IMR-90 (cell line): ENCODE measurements around the gene KRT76. TPM values are rescaled to one million over a fixed set of nuclear protein-coding genes. Genes with fewer than 3 reads are reported as not detected.

Experiments
- ATAC-seq: fragments of 200-7000 bp; cut with Tn5 transposase; 2 replicates; pipeline ENCODE4 v1.9.1; 2020; ENCODE audit warnings: low read depth, mild to moderate bottlenecking, moderate library complexity
- BruUV-seq: library from RNA; stranded (reverse); fragments of 400-500 nt; replicated peaks from 2 replicates; lab custom pipeline; 2021; lab: Mats Ljungman, UMichigan
- CTCF ChIA-PET: fragments of 300-600 bp; formaldehyde crosslinking; extraction: SDS; loops from one replicate; lab custom pipeline; 2021; ENCODE audit warnings: antibody characterized with exemption; lab: Yijun Ruan, JAX
- POLR2A ChIA-PET: fragments of 300-600 bp; sonication (Branson Sonifier 250); formaldehyde crosslinking; loops from one replicate; lab custom pipeline; 2022; ENCODE audit warnings: antibody characterized with exemption; ENCODE audit not compliant: unreplicated experiment; lab: Charles Lee
- DNase-seq: peaks from one replicate; pipeline ENCODE4 v3.0.0; 2013
- H2AFZ ChIP-seq: replicated peaks from 2 replicates; pipeline ENCODE3; 2013; ENCODE audit warnings: low read length, mild to moderate bottlenecking; ENCODE audit not compliant: poor library complexity
- H2AK5ac ChIP-seq: 2 replicates; pipeline ENCODE4 v1.6.1; 2013; ENCODE audit warnings: low read depth, low read length, inconsistent platforms
- H2AK9ac ChIP-seq: replicated peaks from 2 replicates; pipeline ENCODE3; 2013; ENCODE audit warnings: mild to moderate bottlenecking, low read depth, low read length, moderate library complexity; ENCODE audit not compliant: poor library complexity
- H2BK120ac ChIP-seq: 2 replicates; pipeline ENCODE4 v1.6.1; 2013; ENCODE audit warnings: low read depth, low read length, inconsistent platforms
- H2BK15ac ChIP-seq: 3 replicates; pipeline ENCODE4 v1.6.1; 2013; ENCODE audit warnings: low read depth, low read length, inconsistent platforms
- H2BK20ac ChIP-seq: 2 replicates; pipeline ENCODE4 v1.6.1; 2013; ENCODE audit warnings: low read depth, mild to moderate bottlenecking, inconsistent platforms, low read length, moderate library complexity
- H2BK5ac ChIP-seq: 2 replicates; pipeline ENCODE4 v1.6.1; 2013; ENCODE audit warnings: mild to moderate bottlenecking, low read depth, low read length, inconsistent platforms; ENCODE audit not compliant: poor library complexity, severe bottlenecking
- H3K14ac ChIP-seq: replicated peaks from 2 replicates; pipeline ENCODE4 v1.6.1; 2013; ENCODE audit warnings: low read depth, low read length, inconsistent platforms
- H3K18ac ChIP-seq: 2 replicates; pipeline ENCODE4 v1.6.1; 2013; ENCODE audit warnings: low read depth, low read length, control low read depth
- H3K23ac ChIP-seq: 2 replicates; pipeline ENCODE4 v1.6.1; 2013; ENCODE audit warnings: low read depth, low read length, inconsistent platforms
- H3K27ac ChIP-seq: 2 replicates; pipeline ENCODE4 v1.5.1; 2013; ENCODE audit warnings: mild to moderate bottlenecking, control low read depth, low read length; ENCODE audit not compliant: insufficient read depth
- H3K27me3 ChIP-seq: 2 replicates; pipeline ENCODE4 v1.6.1; 2013; ENCODE audit warnings: low read length; ENCODE audit not compliant: control insufficient read depth, insufficient read depth
- H3K36me3 ChIP-seq: 2 replicates; pipeline ENCODE4 v1.6.1; 2013; ENCODE audit warnings: low read length, mixed read lengths; ENCODE audit not compliant: control insufficient read depth, insufficient read depth
- H3K4ac ChIP-seq: 2 replicates; pipeline ENCODE4 v1.6.1; 2013; ENCODE audit warnings: low read depth, low read length, inconsistent platforms
- H3K4me1 ChIP-seq: 2 replicates; pipeline ENCODE4 v1.6.1; 2013; ENCODE audit warnings: low read length, mixed read lengths; ENCODE audit not compliant: control insufficient read depth, insufficient read depth
- H3K4me2 ChIP-seq: 2 replicates; pipeline ENCODE4 v1.6.1; 2013; ENCODE audit warnings: low read depth, mild to moderate bottlenecking, control low read depth, low read length, moderate library complexity
- H3K4me3 ChIP-seq: 2 replicates; pipeline ENCODE4 v1.5.1; 2013; ENCODE audit warnings: low read depth, mild to moderate bottlenecking, control low read depth, low read length, moderate library complexity; ENCODE audit not compliant: insufficient read depth
- H3K56ac ChIP-seq: 2 replicates; pipeline ENCODE4 v1.6.1; 2013; ENCODE audit warnings: low read length, inconsistent platforms; ENCODE audit not compliant: insufficient read depth; ENCODE audit errors: extremely low read depth
- H3K79me1 ChIP-seq, 2 experiments: 2 replicates each; pipeline ENCODE4 v1.6.1; 2013; ENCODE audit warnings: low read length in 2 of 2, inconsistent platforms in 1 of 2, low read depth in 1 of 2
- H3K9ac ChIP-seq: 2 replicates; pipeline ENCODE4 v1.6.1; 2013; ENCODE audit warnings: low read depth, low read length, control low read depth
- H3K9me1 ChIP-seq: 2 replicates; pipeline ENCODE4 v1.6.1; 2013; ENCODE audit warnings: low read length, inconsistent platforms; ENCODE audit not compliant: insufficient read depth
- H3K9me3 ChIP-seq: 2 replicates; pipeline ENCODE4 v1.6.1; 2013; ENCODE audit warnings: low read length; ENCODE audit not compliant: control insufficient read depth, insufficient read depth
- H4K20me1 ChIP-seq: 2 replicates; pipeline ENCODE4 v1.6.1; 2013; ENCODE audit warnings: low read length, inconsistent platforms; ENCODE audit not compliant: insufficient read depth
- H4K5ac ChIP-seq: 2 replicates; pipeline ENCODE4 v1.6.1; 2013; ENCODE audit warnings: mild to moderate bottlenecking, low read depth, low read length, control low read depth
- H4K8ac ChIP-seq, 2 experiments: 2 replicates each; pipeline ENCODE4 v1.6.1; 2013; ENCODE audit warnings: low read depth in 2 of 2, low read length in 2 of 2, control low read depth in 1 of 2, inconsistent platforms in 1 of 2
- H4K91ac ChIP-seq: 2 replicates; pipeline ENCODE4 v1.6.1; 2013; ENCODE audit warnings: low read depth, low read length, inconsistent platforms; ENCODE audit not compliant: insufficient read depth
- POLR2A ChIP-seq: IDR thresholded peaks from 2 replicates; pipeline ENCODE4 v1.6.1; 2012; ENCODE audit warnings: mild to moderate bottlenecking, low read depth, low read length
- RFX5 ChIP-seq: IDR thresholded peaks from 2 replicates; pipeline ENCODE4 v1.8.0; 2012; ENCODE audit warnings: low read depth, mild to moderate bottlenecking, low read length, moderate library complexity
- SMC3 ChIP-seq: fragments of 150-350 bp; IDR thresholded peaks from 2 replicates; pipeline ENCODE4 v1.6.1; 2016; ENCODE audit warnings: low read depth, mild to moderate bottlenecking, antibody characterized with exemption, low read length, moderate library complexity
- dilution Hi-C: fragments of 300-500 bp; cut with HindIII; formaldehyde crosslinking; loops from one replicate; pipeline ENCODE4 v1.14.3; 2018; ENCODE audit warnings: low sequenced_read_pairs; ENCODE audit not compliant: unreplicated experiment
- in situ Hi-C: fragments of 300-500 bp; cut with MboI; formaldehyde crosslinking; loops from 3 replicates; pipeline ENCODE4 v1.14.3; 2019; ENCODE audit warnings: low sequenced_read_pairs, inconsistent platforms, mixed read lengths
- intact Hi-C: fragments of 100-400 bp; cut with micrococcal nuclease; formaldehyde crosslinking; loops from 2 replicates; pipeline ENCODE4 v1.10.0; 2022
- polyA plus RNA-seq, 3 experiments: library from polyadenylated mRNA; depleted of rRNA; stranded (reverse); fragments of >200 nt; gene quantifications; 2 replicates each; pipeline ENCODE4 v1.2.3, GENCODE V29; 2012; ENCODE audit warnings: low replicate concordance in 1 of 3
- total RNA-seq: library from RNA; depleted of rRNA; stranded (reverse); fragments of >200 nt; gene quantifications from 2 replicates; pipeline ENCODE4 v1.2.3, GENCODE V29; 2012

KRT76 gene
- total and polyA plus RNA-seq, 2 of the 4 experiments (the other 2 are of a cell fraction), result not detected

- Histone ChIP-seq H4K5ac (no peak overlapping the region), H2AFZ (no peak overlapping the region), H3K23ac (no peak overlapping the region), H3K9me1 (peaks cover 3% of the 10 kb centered on the region; the same call in 1 of the 2 replicates), H2BK20ac (no peak overlapping the region), H4K91ac (no peak overlapping the region), H3K14ac (no peak overlapping the region), H3K27ac (no peak overlapping the region), H2BK15ac (no peak overlapping the region), H3K27me3 (peaks cover 8% of the 10 kb centered on the region), H2AK5ac (no peak overlapping the region), H2BK120ac (no peak overlapping the region), H4K8ac (no peak overlapping the region), H3K9ac (no peak overlapping the region), H3K4me1 (no peaks in the 10 kb centered on the region), H4K20me1 (no peaks in the 10 kb centered on the region; the same call in 1 of the 2 replicates), H3K79me1 (no peaks in the 10 kb centered on the region), H3K36me3 (no peaks in the 10 kb centered on the region), H3K4me2 (no peak overlapping the region), H3K4ac (no peak overlapping the region), H3K18ac (no peak overlapping the region), H3K4me3 (no peak overlapping the region), H3K9me3 (no peaks in the 10 kb centered on the region), H2AK9ac (no peak overlapping the region), H2BK5ac (no peak overlapping the region), H3K56ac (no peak overlapping the region)
- ChIA-PET POLR2A (no interaction called here), CTCF (interaction anchor here (0.9 kb wide), 1 partner anchor 68 kb away, joined by 3 read pairs; no protein-coding TSS in a partner anchor)
- dilution Hi-C loops (no loop called here), intact Hi-C loops (no loop called here), in situ Hi-C loops (no loop called here)
- no peak for ATAC-seq
- DNase-seq, result no peak
- TF ChIP-seq POLR2A (no peak), RFX5 (no peak), SMC3 (no peak)
- BruUV-seq, result no TSS peak
Observed at GRCh38 chr12:52797529-52797894, 20.4 kb upstream of the KRT76 start.
